Endothelial cell of umbilical vein (primary cell): ENCODE data around the gene SURF1. TPM values are rescaled to one million over a fixed set of nuclear protein-coding genes. Genes with fewer than 3 reads are reported as not detected.

Experiments used
- BruUV-seq: library from RNA; stranded (reverse); fragments of 400-500 nt; replicated peaks from 2 replicates; lab custom pipeline; 2021; lab: Mats Ljungman, UMichigan
- CTCF ChIA-PET: fragments of 300-600, 350-600 bp; sonication (Branson Sonifier 250); formaldehyde crosslinking; loops from one replicate; lab custom pipeline; 2021; ENCODE audit warnings: antibody characterized with exemption, inconsistent platforms; lab: Charles Lee
- POLR2A ChIA-PET: fragments of 300-600, 350-600 bp; sonication (Branson Sonifier 250); formaldehyde crosslinking; loops from one replicate; lab custom pipeline; 2021; ENCODE audit warnings: antibody characterized with exemption, inconsistent platforms; lab: Charles Lee
- DNase-seq: peaks from one replicate; pipeline ENCODE4 v3.0.0-alpha.2; 2011; ENCODE audit warnings: low read depth, low spot score
- FAIRE-seq: peaks from 2 replicates; lab custom pipeline; 2011; peaks lifted over from hg19 to GRCh38; lab: Jason Lieb, UNC
- H2AFZ ChIP-seq: 2 replicates; pipeline ENCODE4 v1.6.0; 2012; ENCODE audit warnings: low read depth, low read length, control low read depth, inconsistent platforms
- H3K27ac ChIP-seq: 2 replicates; pipeline ENCODE4 v1.5.1; 2011; ENCODE audit warnings: low read depth, mild to moderate bottlenecking, control low read depth, low read length, moderate library complexity; ENCODE audit not compliant: insufficient read depth
- H3K27me3 ChIP-seq, 2 experiments: 2 replicates each; pipeline versions ENCODE4 v1.6.0 to v1.6.1; 2011; ENCODE audit warnings: low read length in 2 of 2, mixed read lengths in 1 of 2; ENCODE audit not compliant: control insufficient read depth in 2 of 2, insufficient read depth in 2 of 2
- H3K36me3 ChIP-seq, 2 experiments: 2 replicates in 1 of 2; 3 replicates in 1 of 2; pipeline ENCODE4 v1.5.1; 2011; ENCODE audit warnings: low read length in 2 of 2, mild to moderate bottlenecking in 1 of 2, moderate library complexity in 1 of 2; ENCODE audit not compliant: control insufficient read depth in 2 of 2, insufficient read depth in 2 of 2; ENCODE audit errors: extremely low read depth in 1 of 2
- H3K4me1 ChIP-seq: 3 replicates; pipeline ENCODE4 v1.5.1; 2011; ENCODE audit warnings: mild to moderate bottlenecking, low read length; ENCODE audit not compliant: control insufficient read depth, insufficient read depth; ENCODE audit errors: extremely low read depth
- H3K4me2 ChIP-seq: 2 replicates; pipeline ENCODE4 v1.6.1; 2011; ENCODE audit warnings: low read length, control low read depth, mixed read lengths; ENCODE audit not compliant: insufficient read depth
- H3K4me3 ChIP-seq, 3 experiments: fragments of 200-600 bp in 1 of 3; sonication (generic), shearing (Covaris generic) in 1 of 3; replicated peaks in 1 of 3; 2 replicates each; pipeline ENCODE4 v1.5.1; 2011 to 2016; ENCODE audit warnings: control low read depth in 3 of 3, low read length in 3 of 3, mild to moderate bottlenecking in 2 of 3, inconsistent platforms in 1 of 3, low read depth in 1 of 3, moderate library complexity in 1 of 3; ENCODE audit not compliant: insufficient read depth in 1 of 3
- H3K79me2 ChIP-seq: 2 replicates; pipeline ENCODE4 v1.6.0; 2012; ENCODE audit warnings: low read length, inconsistent platforms; ENCODE audit not compliant: control insufficient read depth, insufficient read depth
- H3K9ac ChIP-seq: replicated peaks from 2 replicates; pipeline ENCODE3; 2011; ENCODE audit warnings: low read length, control low read depth; ENCODE audit not compliant: insufficient read depth; ENCODE audit errors: extremely low read depth
- H3K9me1 ChIP-seq: replicated peaks from 3 replicates; pipeline ENCODE4 v1.6.0; 2011; ENCODE audit warnings: mild to moderate bottlenecking, low read length; ENCODE audit not compliant: control insufficient read depth, insufficient read depth; ENCODE audit errors: extremely low read depth
- H3K9me3 ChIP-seq: replicated peaks from 2 replicates; pipeline ENCODE4 v1.5.1; 2012; ENCODE audit warnings: low read length, inconsistent platforms; ENCODE audit not compliant: control insufficient read depth, insufficient read depth
- H4K20me1 ChIP-seq: replicated peaks from 2 replicates; pipeline ENCODE3; 2011; ENCODE audit warnings: mild to moderate bottlenecking, low read length; ENCODE audit not compliant: control insufficient read depth, insufficient read depth; ENCODE audit errors: extremely low read depth
- CTCF ChIP-seq, 2 donors: IDR thresholded peaks; 1 replicate in 1 of 2; 2 replicates in 1 of 2; pipeline ENCODE4 v1.5.1; 2011; ENCODE audit warnings: low read length in 2 of 2, mild to moderate bottlenecking in 2 of 2, moderate library complexity in 2 of 2, control low read depth in 1 of 2, inconsistent platforms in 1 of 2, low read depth in 1 of 2; ENCODE audit not compliant: insufficient read depth in 1 of 2; ENCODE audit errors: extremely low read depth in 1 of 2
- EZH2 ChIP-seq: IDR thresholded peaks from 2 replicates; pipeline ENCODE4 v1.6.1; 2012; ENCODE audit warnings: borderline replicate concordance, low read depth, mild to moderate bottlenecking, moderate library complexity, low read length, inconsistent platforms; ENCODE audit not compliant: severe bottlenecking
- FOS ChIP-seq: IDR thresholded peaks from 2 replicates; pipeline ENCODE4 v1.6.1; 2011; ENCODE audit warnings: mild to moderate bottlenecking, low read length, moderate library complexity, borderline replicate concordance; ENCODE audit not compliant: insufficient read depth
- GATA2 ChIP-seq: IDR thresholded peaks from 2 replicates; pipeline ENCODE4 v1.7.0; 2011; ENCODE audit warnings: low read depth, mild to moderate bottlenecking, moderate library complexity, mixed read lengths, low read length; ENCODE audit not compliant: insufficient read length, insufficient read depth
- JUN ChIP-seq: IDR thresholded peaks from 2 replicates; pipeline ENCODE4 v1.6.1; 2011; ENCODE audit warnings: borderline replicate concordance, low read depth; ENCODE audit not compliant: insufficient read length, insufficient read depth
- MAX ChIP-seq: IDR thresholded peaks from 2 replicates; pipeline ENCODE4 v1.6.1; 2011; ENCODE audit not compliant: insufficient read depth, insufficient read length
- MYC ChIP-seq: IDR thresholded peaks from one replicate; pipeline ENCODE4 v1.6.1; 2011; ENCODE audit warnings: mild to moderate bottlenecking, low read depth, low read length
- POLR2A ChIP-seq: IDR thresholded peaks from 2 replicates; pipeline ENCODE4 v1.6.1; 2012; ENCODE audit warnings: low read depth, mild to moderate bottlenecking, control low read depth, low read length
- POLR2AphosphoS5 ChIP-seq: IDR thresholded peaks from 2 replicates; pipeline ENCODE4 v1.6.1; 2012; ENCODE audit warnings: low read depth, mild to moderate bottlenecking, control low read depth, low read length, moderate library complexity; ENCODE audit not compliant: insufficient read depth
- dilution Hi-C: fragments of 300-500 bp; cut with MboI; formaldehyde crosslinking; loops from one replicate; pipeline ENCODE4 v1.15.0; 2019; ENCODE audit warnings: low sequenced_read_pairs; ENCODE audit not compliant: extremely low pct_ligation_motif_present
- intact Hi-C: fragments of 100-400 bp; cut with micrococcal nuclease; formaldehyde crosslinking; loops from one replicate; pipeline ENCODE4 v1.10.0; 2022
- polyA plus RNA-seq, 4 experiments: library from polyadenylated mRNA; depleted of rRNA in 3 of 4; stranded (reverse) in 3 of 4; unstranded in 1 of 4; fragments of >200 nt; gene quantifications; 2 replicates each; pipeline versions ENCODE4 v1.2.1 to v1.2.3, GENCODE V29; 2011 to 2012; ENCODE audit warnings: missing spikeins in 1 of 4
- small RNA-seq: library from RNA; depleted of rRNA; stranded (forward); fragments of <200 nt; gene quantifications from one replicate; pipeline ENCODE3, GENCODE V24; 2012; ENCODE audit warnings: low replicate concordance, low read depth; ENCODE audit not compliant: insufficient read depth, insufficient read length
- total RNA-seq: library from RNA; stranded (reverse); gene quantifications from 2 replicates; pipeline ENCODE4 v1.2.3, GENCODE V29; 2021

SURF1 gene
- total and polyA plus RNA-seq, 2 donors (not counting 3 experiments of a cell fraction or from before 2014, with no cell fraction given) = 22.8 to 27.1 TPM

GRCh38 chr9:133303266-133304157 is 52.8 kb downstream of the SURF1 start:
- Histone ChIP-seq H4K20me1 (no peaks in the 10 kb centered on the region), H3K4me3 (no peak overlapping the region), H3K27ac (no peak overlapping the region), H2AFZ (no peak overlapping the region), H3K9me1 (no peaks in the 10 kb centered on the region), H3K27me3 (peaks cover 0 to 2% of the 10 kb centered on the region in 2 experiments), H3K79me2 (no peaks in the 10 kb centered on the region), H3K9me3 (no peaks in the 10 kb centered on the region), H3K4me1 (no peaks in the 10 kb centered on the region), H3K36me3 (no peaks in the 10 kb centered on the region), H3K4me2 (no peak overlapping the region), H3K9ac (no peak overlapping the region)
- ChIA-PET CTCF (interaction anchor here (1.2 kb wide), 1 partner anchor 117 kb away, joined by 3 read pairs; no protein-coding TSS in a partner anchor), POLR2A (no interaction called here)
- BruUV-seq = no TSS peak
- TF ChIP-seq EZH2 = no peak
- no peak for TF ChIP-seq POLR2AphosphoS5
- no peak for TF ChIP-seq CTCF (IDR thresholded peaks at IDR 0.05; ENCODE audit: extremely low read depth in 1 of 2, insufficient read depth in 1 of 2, low read depth in 1 of 2, low read length in 2 of 2)
- no peak for TF ChIP-seq FOS
- TF ChIP-seq MYC = no peak
- no peak for TF ChIP-seq JUN
- TF ChIP-seq GATA2 = no peak
- TF ChIP-seq POLR2A = no peak
- TF ChIP-seq MAX = no peak
- intact Hi-C loops = no loop called here
- FAIRE-seq = no peak
- dilution Hi-C loops = no loop called here
- no peak for DNase-seq

Small RNA genes within 50 kb of the gene (small RNA-seq; reads per million reads assigned to genes)
- gene RF00019 (not detected), gene SNORD24 (not detected), gene SNORD36A (not detected), gene SNORD36B (not detected), gene SNORD36C (not detected)

Other genes with a start within 250 kb of the SURF1 start
- 41.4 and 43.1 TPM in 2 replicates for gene RALGDS, start 235.2 kb downstream of the SURF1 start, total RNA-seq
- 60.0 and 72.2 TPM in 2 replicates for gene RALGDS, start 235.2 kb downstream of the SURF1 start, polyA plus RNA-seq
- gene GBGT1, start 192.6 kb downstream of the SURF1 start, total RNA-seq = 28.7 and 35.6 TPM in 2 replicates
- gene GBGT1, start 192.6 kb downstream of the SURF1 start, polyA plus RNA-seq = 56.3 and 68.8 TPM in 2 replicates
- gene OBP2B, start 147.2 kb downstream of the SURF1 start, total RNA-seq = not detected in 2 replicates
- not detected in 2 replicates for gene OBP2B, start 147.2 kb downstream of the SURF1 start, polyA plus RNA-seq
- not detected in 2 replicates for gene ABO, start 81.3 kb downstream of the SURF1 start, total RNA-seq
- not detected in 2 replicates for gene ABO, start 81.3 kb downstream of the SURF1 start, polyA plus RNA-seq
- 16.0 and 16.4 TPM in 2 replicates for gene SURF6, start 20.3 kb downstream of the SURF1 start, total RNA-seq
- gene SURF6, start 20.3 kb downstream of the SURF1 start, polyA plus RNA-seq = 4.9 TPM in 2 replicates
- 26.7 and 27.4 TPM in 2 replicates for gene MED22, start 8.4 kb downstream of the SURF1 start, total RNA-seq
- gene MED22, start 8.4 kb downstream of the SURF1 start, polyA plus RNA-seq = 25.7 and 29.5 TPM in 2 replicates
- 2,043 and 2,112 TPM in 2 replicates for gene RPL7A, start 8.3 kb downstream of the SURF1 start, total RNA-seq
- gene RPL7A, start 8.3 kb downstream of the SURF1 start, polyA plus RNA-seq = 2,090 and 2,329 TPM in 2 replicates
- gene SURF2, start 63 bp upstream of the SURF1 start, total RNA-seq = 9.3 and 10.6 TPM in 2 replicates
- gene SURF2, start 63 bp upstream of the SURF1 start, polyA plus RNA-seq = 14.2 and 16.9 TPM in 2 replicates
- 216 and 230 TPM in 2 replicates for gene SURF4, start 19.6 kb upstream of the SURF1 start, total RNA-seq
- 358 and 360 TPM in 2 replicates for gene SURF4, start 19.6 kb upstream of the SURF1 start, polyA plus RNA-seq
- gene STKLD1, start 19.9 kb upstream of the SURF1 start, total RNA-seq = 0.77 and 0.85 TPM in 2 replicates
- 0.29 and 0.67 TPM in 2 replicates for gene STKLD1, start 19.9 kb upstream of the SURF1 start, polyA plus RNA-seq
- 27.0 and 29.5 TPM in 2 replicates for gene REXO4, start 61.5 kb upstream of the SURF1 start, total RNA-seq
- 16.9 and 19.5 TPM in 2 replicates for gene REXO4, start 61.5 kb upstream of the SURF1 start, polyA plus RNA-seq
- 1.4 and 2.5 TPM in 2 replicates for gene ADAMTS13, start 65.9 kb upstream of the SURF1 start, total RNA-seq
- 1.5 and 1.8 TPM in 2 replicates for gene ADAMTS13, start 65.9 kb upstream of the SURF1 start, polyA plus RNA-seq
- 9.7 and 9.8 TPM in 2 replicates for gene CACFD1, start 103.5 kb upstream of the SURF1 start, total RNA-seq
- 11.5 and 14.0 TPM in 2 replicates for gene CACFD1, start 103.5 kb upstream of the SURF1 start, polyA plus RNA-seq
- 35.7 and 39.0 TPM in 2 replicates for gene SLC2A6, start 122.6 kb upstream of the SURF1 start, total RNA-seq
- 39.6 and 56.1 TPM in 2 replicates for gene SLC2A6, start 122.6 kb upstream of the SURF1 start, polyA plus RNA-seq
- gene MYMK, start 168.5 kb upstream of the SURF1 start, total RNA-seq = not detected in 2 replicates
- not detected in 2 replicates for gene MYMK, start 168.5 kb upstream of the SURF1 start, polyA plus RNA-seq
- not detected in 2 replicates for gene ADAMTSL2, start 178.2 kb upstream of the SURF1 start, total RNA-seq
- not detected in 2 replicates for gene ADAMTSL2, start 178.2 kb upstream of the SURF1 start, polyA plus RNA-seq